HG03575 (cell line): ENCODE measurements around the gene VAPB.
"Not testable (repeated sequence)": the region's sequence is repeated elsewhere in the genome, so short reads cannot be mapped to it uniquely, and the experiment has no call there.

Experiments used
- ATAC-seq: cut with Tn5 transposase; IDR thresholded peaks from one replicate; pipeline ENCODE4 v1.9.1; 2021; ENCODE audit not compliant: unreplicated experiment, insufficient number of reproducible peaks, low FRiP score; ENCODE audit errors: extremely low read depth

The VAPB gene

DNA sequence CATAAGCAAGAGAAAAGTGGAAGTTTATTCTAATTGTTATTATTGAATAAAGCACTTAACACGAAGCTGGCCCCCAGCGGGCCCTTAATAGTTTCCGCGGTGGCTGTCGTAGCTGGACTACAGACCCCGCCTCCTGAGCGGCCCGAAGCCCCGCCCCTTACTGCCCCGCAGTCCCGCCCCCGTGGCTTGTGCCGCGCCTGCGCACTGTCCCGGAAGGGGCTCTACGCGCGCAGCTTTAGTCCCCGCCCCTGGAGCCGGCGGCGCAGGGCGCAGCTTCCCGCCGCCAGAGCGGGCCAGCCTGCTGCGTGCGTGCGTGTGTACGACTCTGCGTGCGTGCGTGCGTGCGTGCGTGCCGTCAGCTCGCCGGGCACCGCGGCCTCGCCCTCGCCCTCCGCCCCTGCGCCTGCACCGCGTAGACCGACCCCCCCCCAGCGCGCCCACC lies at the start of gene VAPB:
Gene VAPB, plus strand, starts transcription at position 348 of the 442 bp plus-strand sequence. CDS start 231 bp downstream, outside the sequence.
- ATAC-seq = peak; percentile 63

- no peak for ATAC-seq
Observed at GRCh38 chr20:58339741-58340140, 49.3 kb upstream of the VAPB start.

- ATAC-seq = no peak
Observed at GRCh38 chr20:58340151-58340550, 48.9 kb upstream of the VAPB start.

DNA sequence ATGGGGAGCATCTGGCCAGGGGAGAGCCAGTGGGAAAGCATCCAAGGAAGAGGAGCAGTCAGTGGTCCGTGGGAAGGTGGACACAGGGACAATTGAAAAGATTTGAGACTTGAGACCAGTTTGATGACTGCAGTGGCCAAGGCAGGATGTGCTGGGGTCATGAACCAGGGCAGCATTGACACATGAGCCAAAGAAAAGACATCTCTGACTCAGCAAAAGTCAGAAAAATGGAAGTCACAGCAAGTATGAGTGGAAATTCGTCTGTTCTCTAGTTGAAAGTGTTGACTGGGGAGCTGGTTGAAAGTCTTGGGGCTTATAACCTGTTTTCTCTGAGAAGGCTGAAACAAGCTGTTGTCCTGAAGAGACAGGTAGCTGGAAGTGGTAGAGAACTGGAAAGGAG lies 48.2 kb upstream of the VAPB start:
- ATAC-seq = no peak

DNA sequence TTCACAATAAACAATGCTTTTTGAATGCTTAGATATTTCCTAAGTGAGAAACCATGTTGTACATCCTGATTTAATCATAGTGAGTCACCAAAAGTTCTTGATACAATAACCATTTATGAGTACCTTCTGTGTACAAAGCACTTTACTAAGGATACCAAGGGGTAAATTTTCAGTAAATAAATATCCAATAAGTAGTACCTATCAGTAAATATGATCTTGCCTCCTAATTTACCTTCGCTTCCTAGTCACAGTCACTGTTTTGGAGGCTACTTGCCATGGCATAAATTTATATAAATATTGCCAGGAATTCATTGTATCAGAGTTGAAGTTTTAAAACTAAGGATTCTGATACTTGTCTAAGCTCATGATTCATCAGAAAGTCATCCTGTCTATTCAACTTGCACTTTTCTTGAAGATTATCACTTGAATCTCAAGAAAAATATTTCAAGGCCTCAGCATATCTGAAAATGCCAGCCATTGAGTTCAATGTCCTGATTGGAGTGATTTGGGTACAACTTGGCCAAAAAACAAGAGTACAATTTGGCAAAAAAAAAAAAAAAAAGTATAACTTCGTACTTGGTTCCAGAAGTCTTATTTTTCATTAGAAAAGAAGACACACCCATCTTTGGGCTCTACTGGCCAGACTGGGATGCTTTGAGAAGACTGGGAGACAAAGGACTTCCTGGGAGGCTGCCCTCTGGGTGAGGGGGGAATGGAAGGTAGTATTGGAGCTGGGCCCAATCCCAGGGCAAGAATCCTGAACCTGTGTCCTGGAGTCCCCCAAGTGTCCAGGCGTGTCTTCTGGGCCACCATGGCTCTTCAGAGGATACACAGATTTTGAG lies 46.7 kb upstream of the VAPB start:
- ATAC-seq = no peak

- ATAC-seq = no peak
Observed at GRCh38 chr20:58344741-58345140, 44.3 kb upstream of the VAPB start.

DNA sequence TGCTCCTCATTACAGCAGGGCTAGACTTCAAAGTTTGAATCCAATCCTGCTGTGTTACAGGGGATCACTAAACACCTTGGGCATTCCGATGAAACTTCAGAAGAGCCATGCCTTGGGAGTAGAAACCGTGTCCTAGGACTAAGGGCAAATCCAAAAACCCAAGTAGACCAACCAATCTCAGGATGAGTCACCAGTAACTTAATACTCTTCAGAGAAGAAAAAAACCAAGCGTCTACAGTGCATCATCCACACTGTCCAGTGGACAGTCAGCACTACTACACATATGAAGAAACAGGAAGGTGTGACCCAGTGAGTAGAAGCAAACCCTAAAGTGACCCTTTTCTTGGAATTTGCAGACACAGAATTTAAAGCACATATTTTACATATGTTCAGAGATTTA lies 39.5 kb upstream of the VAPB start:
- ATAC-seq = no peak

GRCh38 chr20:58352468-58352867 lies 36.6 kb upstream of the VAPB start:
- no peak for ATAC-seq

DNA sequence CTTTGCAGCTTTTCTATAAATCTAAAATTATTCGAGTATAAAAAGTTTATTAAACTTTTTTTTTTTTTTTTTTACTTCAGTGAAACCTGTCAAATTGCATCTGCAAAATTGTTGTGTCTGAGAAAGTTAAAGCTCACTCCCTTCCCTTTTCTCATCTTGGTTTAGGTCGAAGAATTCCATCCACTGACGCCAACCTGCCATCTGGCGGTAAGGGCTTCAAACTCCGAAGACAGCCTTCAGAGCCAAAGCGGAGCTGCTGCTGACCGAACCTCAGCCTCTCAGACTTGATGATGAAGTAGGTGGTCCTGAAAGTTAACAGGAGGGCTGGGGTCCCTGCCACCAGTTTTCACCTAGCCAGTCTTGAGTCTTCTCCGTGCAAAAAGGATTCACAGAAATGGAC lies 29.6 kb upstream of the VAPB start:
- no peak for ATAC-seq

GRCh38 chr20:58360936-58361335 lies 28.1 kb upstream of the VAPB start:
- ATAC-seq = no peak

DNA sequence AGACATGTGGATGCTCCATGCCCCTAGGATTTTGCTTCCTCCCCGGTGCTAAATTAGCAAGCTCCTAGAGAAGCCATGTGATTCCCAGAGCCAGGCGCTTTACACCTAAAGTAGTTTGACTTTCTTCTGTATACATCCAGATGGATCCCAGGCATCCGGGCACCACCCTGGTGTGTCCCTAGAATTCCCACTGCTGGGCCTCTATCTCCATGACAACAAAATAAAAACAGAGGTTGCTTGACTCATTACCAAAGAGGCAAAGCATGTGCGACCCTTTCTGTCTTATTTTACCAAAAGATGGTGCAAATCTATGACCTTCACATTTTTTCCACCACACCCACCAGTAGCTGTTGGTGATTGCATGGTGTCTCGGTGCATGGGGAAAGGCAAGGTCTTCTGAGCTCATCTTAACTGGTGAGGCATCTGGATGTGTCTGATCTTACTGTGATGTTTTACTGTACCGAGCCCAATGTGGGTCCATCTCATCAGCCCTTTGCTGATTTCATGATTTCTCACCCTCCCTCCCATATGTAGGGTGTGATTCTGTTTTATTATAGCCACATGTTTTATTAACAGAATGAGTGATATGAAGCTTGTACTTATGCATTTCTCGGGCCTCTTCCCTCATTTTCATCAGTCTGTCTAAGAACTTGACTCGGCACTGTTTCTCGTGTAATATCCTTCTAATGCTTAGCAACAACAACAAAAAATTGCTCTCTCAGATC lies 27.4 kb upstream of the VAPB start:
- ATAC-seq = no peak

GRCh38 chr20:58362206-58362516 lies 26.9 kb upstream of the VAPB start:
- ATAC-seq = no peak

GRCh38 chr20:58362970-58363369 lies 26.1 kb upstream of the VAPB start:
- ATAC-seq = no peak

GRCh38 chr20:58366866-58367265 lies 22.2 kb upstream of the VAPB start:
- no peak for ATAC-seq

GRCh38 chr20:58372806-58373205 lies 16.2 kb upstream of the VAPB start:
- no peak for ATAC-seq

DNA sequence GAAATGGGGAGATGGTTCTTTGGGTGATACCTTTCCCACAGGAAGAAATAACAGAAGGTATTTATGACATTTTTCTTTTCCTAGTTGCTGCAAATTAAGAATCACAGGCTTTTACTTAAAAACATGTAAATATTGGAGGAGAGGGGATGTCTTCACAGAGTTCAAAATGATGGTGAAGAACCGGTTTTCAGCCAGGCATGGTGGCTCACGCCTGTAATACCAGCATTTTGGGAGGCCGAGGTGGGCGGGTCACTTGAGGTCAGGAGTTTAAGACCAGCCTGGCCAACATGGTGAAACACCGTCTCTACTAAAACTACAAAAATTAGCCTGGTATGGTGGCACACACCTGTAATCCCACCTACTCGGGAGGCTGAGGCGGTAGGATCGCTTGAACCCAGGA lies 15.7 kb upstream of the VAPB start:
- not testable (repeated sequence) for ATAC-seq

- no peak for ATAC-seq
Observed at GRCh38 chr20:58374027-58374850, 14.8 kb upstream of the VAPB start.

DNA sequence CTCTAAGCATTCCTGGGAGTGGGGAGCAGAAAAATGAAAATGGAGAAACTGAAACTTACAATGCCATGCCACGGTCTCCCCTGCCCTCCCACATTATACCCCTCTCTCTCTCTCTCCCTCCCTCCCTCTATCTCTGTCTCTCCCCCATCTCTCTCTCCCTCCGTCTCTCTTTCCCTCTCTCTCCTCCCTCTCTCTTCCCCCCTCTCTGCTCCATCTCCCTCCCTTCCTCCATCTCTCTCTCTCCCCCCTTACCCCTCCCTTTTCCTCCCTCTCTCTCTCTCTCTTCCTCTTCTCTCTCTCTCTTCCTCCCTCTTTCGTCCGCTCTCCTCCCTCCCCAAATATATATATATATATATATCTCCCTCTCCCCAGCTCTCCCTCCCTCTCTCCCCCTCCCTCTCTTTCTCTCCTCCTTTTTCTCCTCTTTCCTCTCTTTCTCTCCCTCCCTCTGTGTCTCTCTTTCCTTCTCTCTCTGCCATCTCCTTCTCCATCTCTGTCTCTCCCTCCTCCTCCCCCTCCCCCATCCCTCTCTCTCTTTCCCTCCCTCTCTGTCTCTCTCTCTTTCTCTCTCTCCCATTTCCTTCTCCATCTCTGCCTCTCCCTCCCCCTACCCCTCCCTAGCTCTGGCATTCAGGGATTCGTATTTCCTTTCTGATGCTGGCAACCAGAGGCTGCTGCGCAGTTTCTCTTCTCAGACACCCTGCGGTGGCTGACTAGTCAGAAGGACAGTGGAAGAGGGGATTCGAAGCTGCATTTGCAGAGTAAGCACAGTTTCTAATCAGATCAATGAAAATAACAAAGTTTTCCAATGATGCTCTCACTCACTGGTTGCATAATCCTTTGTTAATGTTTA lies 13.9 kb upstream of the VAPB start:
- ATAC-seq = no peak
